GM18517 (cell line): ENCODE data around the gene PPARG.
"Not testable (repeated sequence)": the region's sequence is repeated elsewhere in the genome, so short reads cannot be mapped to it uniquely, and the experiment has no call there.

Experiments
- ATAC-seq: cut with Tn5 transposase; IDR thresholded peaks from one replicate; pipeline ENCODE4 v1.9.1; 2021; ENCODE audit warnings: mild to moderate bottlenecking, moderate library complexity; ENCODE audit not compliant: unreplicated experiment

The PPARG gene

DNA sequence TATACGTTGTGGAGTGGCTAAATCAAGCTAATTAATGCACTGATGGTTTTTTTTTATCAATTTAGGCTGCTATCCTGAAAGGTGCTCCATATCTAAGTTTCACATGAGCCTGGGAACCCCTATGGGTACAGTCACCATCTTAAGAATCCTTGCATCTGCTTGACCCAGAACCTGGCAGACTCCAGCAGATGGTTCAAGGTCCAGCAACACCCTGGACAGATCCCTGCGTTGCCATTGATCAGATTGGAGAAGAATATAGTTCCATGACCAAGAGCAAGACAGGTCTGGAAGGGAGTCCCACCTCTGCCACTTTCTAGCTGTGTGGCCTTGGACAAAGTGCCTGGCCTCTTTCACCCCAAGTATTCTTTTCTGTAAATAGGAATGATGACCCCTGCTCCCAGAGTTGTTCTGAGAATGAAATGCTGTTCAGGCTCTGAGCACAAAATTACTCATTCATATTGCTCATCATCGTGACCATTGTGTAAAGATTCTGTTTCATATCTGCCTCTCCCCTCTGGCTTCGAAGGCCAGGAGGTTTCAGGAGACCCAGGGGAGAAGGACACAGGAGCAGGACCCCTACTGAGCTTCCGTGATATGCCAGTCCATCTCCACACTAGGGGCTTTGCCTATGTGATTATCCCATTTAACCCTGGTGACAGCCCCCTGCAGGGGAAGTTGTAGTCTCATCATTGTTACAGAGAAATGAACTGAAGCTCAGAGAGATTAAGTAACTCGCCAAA, 165.4 kb downstream of the PPARG start:
- no peak for ATAC-seq

DNA sequence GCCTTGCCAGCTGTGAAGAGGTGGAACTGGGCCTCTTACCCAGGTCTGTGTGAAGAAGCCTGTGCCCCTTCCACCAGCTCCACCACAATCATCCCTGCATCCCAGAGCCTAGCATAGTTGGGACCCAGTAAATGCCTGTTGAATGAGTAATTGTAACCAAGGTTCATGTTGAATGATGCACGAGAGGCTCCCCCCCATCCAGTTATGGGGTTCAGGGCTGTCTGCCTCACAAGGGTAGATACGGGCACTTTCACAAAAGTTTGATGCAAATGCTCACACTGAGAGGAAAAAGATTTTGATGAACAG, 165.9 kb downstream of the PPARG start:
- ATAC-seq, result no peak

GRCh38 chr3:12455740-12456139, 166.9 kb downstream of the PPARG start:
- no peak for ATAC-seq

DNA sequence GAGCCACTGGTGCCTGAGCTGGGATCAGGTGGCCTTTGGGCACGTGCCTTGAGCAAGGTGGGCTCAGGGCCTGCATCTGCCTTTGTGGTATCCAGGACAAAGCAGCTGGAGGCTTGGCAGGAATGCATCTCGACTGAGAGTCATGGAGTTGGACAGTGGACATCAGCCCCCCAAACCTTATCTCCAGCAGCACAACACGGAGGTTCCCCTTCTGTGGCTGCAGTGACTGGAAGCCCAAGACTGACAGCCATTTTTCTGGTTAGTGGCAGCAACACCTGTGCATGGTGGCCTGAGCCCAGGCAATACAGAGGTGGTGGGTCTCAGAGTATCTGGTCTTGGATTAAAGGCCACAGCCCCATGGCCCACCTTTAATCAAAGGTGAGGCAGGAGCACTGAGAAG, 167.6 kb downstream of the PPARG start:
- no peak for ATAC-seq

DNA sequence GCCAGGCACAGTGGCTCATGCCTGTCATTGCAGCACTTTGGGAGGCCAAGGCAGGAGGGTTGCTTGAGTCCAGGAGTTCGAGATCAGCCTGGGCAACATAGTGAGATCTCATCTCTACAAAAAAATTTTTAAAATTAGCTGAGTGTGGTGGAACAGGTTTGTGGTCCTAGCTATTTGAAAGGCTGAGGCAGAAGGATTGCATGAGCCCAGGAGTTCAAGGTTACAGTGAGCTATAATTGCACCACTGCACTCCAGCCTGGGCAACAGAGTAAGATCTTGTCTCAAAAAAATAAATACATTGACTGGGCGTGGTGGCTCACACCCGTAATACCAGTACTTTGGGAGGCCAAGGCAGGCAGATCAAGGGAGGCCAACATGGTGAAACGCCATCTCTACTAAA, 168.5 kb downstream of the PPARG start:
- ATAC-seq, result not testable (repeated sequence)

- ATAC-seq, result no peak
These were observed 170.0 kb downstream of the PPARG start for GRCh38 chr3:12458901-12459300.

DNA sequence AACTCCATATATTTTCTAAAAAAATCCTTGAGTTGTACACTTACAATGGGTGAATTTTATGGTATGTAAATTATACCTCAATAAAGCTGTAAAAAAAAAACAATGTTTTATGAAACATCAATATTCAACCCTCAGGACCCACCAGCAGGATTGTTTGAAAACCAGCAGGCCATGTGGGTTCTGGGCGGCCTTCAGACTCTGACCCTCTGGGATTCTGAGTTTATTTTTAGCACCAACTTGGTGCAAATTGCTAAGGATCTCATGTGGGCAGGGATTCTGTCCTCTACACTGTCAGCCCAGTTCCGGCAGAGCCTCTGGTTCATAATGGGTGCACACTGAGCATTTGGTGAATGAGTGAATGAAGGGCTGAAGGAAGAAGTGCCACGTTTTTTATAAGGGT, 171.3 kb downstream of the PPARG start:
- ATAC-seq, result no peak

- no peak for ATAC-seq
These were observed 172.3 kb downstream of the PPARG start for GRCh38 chr3:12461097-12461649.

DNA sequence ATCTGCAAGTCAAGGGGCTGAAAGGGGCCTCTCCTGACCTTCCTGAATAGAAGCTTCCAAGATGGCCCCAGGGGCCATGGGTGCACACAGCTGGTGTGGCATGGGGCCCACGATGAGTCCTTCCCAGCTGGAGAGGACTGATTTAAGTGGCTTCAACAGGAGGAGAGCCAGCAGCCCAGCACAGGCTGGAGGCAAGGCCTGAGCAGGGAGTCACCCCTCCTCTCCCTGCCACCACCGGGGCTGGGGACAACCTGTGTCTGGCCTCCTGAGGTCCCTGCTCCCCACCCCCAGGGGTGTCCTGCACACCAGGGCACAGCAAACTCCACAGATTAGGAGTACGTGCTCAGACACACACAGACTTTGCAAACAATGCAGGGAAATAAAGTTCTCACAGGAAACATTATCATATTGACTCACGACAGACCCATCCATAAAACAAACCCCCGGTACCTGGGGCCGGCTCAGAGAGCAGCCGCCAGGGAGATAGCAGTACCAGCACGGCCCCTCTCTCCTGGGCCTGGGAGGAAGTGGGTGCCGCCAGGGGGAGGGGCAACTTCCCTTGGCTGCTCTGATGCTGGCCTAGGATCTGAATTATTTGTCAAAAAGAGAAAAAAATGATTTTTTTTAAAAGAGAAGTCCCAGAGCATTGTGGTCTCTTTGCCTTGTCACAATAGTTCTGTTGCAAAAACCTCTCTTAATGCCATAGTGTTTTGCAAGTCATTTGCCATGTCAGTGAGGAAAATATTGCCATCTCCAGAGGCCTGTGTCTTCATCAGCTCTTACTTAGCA, 173.5 kb downstream of the PPARG start:
- no peak for ATAC-seq

DNA sequence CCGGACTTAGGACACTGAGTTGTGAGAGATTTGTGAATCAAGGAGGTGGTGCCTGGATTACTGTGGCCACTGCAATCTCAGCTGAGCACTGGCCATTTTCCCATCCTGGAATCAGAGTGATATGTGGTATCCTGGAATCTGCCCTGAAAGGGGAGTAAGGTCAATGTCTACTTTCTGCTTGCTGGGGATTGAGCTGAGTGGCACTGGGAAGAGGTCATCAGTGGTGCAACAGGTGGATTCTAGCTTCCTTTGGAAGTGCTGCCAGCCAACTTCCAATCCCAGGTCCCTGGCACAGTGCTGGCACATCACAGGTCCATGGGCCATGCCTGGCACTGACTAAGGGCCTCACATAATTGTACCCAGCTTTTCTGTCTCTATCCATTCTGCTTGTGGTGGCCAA, 174.8 kb downstream of the PPARG start:
- ATAC-seq, result no peak

- no peak for ATAC-seq
These were observed 175.3 kb downstream of the PPARG start for GRCh38 chr3:12464181-12464580.

DNA sequence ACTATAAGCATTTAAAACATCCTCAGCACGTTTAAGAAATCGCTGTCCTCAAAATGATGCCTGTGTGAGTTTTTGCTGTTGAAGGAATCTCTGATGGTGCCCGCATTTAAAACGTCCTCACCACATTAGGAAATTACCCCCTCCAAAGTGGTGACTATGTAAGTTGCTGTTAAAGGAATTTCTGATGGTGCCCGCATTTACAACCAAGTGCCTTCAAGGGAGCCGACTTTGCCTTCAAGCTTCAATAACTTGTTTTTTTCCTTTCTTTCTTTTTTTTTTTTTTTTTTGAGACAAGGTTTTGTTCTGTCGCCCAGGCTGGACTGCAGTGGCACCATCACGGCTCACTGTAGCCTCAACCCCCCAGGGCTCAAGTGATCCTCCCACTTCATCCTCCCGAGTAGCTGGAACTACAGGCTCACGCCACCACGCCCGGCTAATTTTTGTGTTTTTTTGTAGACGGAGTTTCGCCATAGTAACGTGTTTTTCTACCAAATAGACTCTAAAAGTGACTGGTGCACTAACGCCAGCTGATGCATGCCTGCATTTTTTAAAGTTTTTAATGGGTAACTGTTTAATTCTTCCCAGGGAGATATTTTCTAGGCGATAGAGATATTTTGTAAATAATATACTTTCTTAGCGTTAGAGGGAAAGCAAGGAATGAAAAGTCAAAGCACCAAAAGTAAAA, 176.4 kb downstream of the PPARG start:
- no peak for ATAC-seq

DNA sequence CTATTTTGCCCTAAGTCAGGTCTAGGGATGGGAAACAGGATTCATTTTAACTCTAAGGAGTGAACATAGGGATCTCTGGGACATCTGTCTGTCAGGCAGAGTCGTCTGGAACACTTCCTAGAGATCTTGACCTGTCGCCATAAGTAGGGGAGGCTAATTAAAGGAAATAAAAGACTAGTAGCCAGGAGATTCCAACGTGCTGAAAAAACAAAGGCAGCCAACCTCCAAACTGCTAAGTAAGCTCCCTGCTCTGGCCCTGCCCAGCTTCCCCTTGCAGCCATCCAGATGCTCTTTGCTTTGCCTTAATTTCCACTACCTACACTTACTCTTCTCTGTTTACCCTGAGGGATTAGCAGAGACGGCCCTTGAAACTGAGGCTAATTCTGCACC, 177.0 kb downstream of the PPARG start:
- no peak for ATAC-seq

DNA sequence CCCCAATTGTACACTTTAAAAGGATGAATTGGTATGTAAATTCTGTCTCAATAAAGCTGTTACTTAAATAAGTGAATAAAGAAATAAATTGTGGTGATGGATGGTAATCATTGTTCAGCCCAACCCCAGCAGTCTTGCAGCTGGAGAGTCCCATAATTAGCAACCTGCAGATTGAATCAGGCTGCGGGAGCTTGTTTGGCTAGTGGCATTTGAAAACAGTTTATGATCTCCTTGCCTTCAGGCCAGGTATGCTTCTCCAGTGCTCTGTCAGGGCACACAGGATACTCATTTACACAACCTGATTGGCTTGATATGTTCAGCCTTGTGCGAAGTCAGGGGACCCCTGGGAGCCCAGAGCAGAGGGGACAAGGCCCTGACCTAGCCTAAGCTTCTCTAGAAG, 178.9 kb downstream of the PPARG start:
- no peak for ATAC-seq

GRCh38 chr3:12468276-12468675, 179.4 kb downstream of the PPARG start:
- ATAC-seq, result no peak

DNA sequence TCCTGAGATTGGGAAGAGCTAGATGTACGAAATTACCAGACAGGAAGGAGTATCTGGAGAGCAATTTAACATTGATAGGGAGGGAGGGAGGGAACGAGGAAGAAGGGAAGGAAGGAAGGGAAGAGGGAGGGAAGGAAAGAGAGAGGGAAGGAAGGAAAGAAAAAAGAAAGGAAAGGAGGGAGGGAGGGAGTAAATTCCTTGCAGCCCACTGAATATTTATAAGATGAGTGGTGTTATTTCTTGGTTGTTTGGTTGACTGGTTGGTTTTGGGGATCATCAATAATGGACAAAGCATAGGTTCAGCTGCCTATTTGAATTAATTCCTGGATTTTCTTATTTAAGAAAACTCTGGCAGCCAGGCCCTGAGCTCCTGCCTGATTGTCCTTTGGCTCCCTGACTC, 179.9 kb downstream of the PPARG start:
- ATAC-seq, result no peak

DNA sequence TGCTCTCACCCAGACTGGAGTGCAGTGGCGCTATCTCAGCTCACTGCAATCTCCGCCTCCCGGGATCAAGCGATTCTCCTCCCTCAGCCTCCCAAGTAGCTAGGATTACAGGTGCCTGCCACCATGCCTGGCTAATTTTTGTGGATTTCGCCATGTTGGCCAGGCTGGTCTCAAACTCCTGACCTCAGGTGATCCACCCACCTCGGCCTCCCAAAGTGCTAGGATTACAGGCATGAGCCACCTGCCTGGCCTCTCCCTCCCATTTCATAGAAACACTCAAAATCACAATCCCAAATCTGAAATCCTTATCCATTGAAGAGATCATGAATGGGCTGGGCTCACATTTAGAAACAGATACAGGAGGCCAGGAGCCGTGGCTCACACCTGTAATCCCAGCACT, 180.4 kb downstream of the PPARG start:
- ATAC-seq, result not testable (repeated sequence)

DNA sequence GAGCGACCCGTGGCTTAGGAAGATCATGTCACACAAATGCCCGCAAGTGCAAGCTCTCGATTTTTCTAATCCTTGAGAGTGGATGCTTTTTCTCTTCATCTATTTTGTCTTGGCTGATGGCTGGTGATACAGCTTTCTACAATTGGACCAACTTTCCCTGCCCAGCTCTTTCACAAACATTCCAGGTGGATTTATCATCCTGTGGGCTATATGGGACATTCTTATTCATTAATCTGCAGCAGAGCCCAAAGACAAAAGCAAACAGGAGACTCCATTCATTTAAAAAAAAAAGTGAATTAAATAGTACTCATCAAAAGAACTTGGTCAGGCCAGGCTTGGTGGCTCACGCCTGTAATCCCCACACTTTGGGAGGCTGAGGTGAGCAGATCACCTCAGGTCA, 181.2 kb downstream of the PPARG start:
- ATAC-seq, result no peak

- ATAC-seq, result no peak
These were observed 181.8 kb downstream of the PPARG start for GRCh38 chr3:12470680-12471079.

DNA sequence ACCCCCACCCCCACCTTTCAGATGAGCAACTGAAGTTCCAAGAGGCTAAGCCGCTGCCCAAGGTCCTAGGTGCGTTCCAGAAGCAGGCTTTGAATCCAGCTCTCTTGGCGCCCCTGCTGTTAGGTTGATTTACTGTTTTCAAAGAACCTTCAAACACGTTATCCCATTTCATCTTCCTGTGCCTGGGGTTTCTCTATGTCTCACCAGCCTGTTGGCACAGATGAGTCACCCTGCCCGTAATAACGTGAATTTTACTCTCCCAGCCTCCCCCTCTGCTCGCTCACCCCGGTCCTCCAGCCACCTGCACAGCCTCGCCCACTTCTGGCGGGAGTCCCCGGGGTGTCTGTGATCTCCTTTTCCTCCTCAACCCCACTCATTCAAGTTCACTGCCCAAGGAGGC, 182.4 kb downstream of the PPARG start:
- no peak for ATAC-seq

DNA sequence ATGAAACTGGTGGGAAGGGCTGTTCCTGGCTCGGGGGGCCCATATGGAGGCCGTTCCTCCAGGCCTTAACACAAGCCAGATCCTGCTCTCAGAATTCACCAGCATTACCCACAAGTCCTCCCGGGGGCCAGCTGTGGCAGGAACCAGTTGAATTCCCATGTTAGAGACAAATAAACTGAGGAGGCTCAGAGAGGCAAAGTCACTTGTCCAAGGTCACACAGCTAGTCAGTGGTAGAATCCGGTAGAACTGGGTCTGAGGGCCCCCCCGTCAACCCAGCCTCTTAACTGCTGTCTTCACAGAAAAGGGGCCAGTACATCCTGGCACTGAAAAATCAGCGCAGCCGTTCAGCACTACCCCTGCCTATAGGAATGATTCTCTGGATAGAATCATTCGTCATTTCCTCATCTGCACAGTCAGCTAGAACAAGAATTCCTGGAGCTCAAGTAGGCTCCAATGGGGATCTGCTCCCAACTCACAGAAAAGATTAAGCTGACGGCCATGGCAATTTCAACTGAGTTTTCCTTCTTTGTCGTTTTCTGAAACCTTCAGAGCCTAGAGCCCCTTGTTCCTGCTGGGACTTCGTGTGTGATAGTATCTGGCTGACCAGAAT, 183.2 kb downstream of the PPARG start:
- ATAC-seq, result no peak
